GM19455 (cell line): ENCODE results near the gene EBLN2.

Experiments used
- ATAC-seq: cut with Tn5 transposase; IDR thresholded peaks from one replicate; pipeline ENCODE4 v1.9.1; 2021; ENCODE audit not compliant: unreplicated experiment

Gene EBLN2

GRCh38 chr3:73061416-73061815 is at the start of gene EBLN2:
EBLN2 (plus strand) TSS chr3:73061659; CDS start chr3:73062082, 423 bp downstream.
- ATAC-seq: no peak

GRCh38 chr3:73018298-73018697 is 43.2 kb upstream of the EBLN2 start:
- ATAC-seq: no peak

GRCh38 chr3:73018790-73019441 is 42.5 kb upstream of the EBLN2 start:
- ATAC-seq: no peak

GRCh38 chr3:73021301-73021835 is 40.1 kb upstream of the EBLN2 start:
- ATAC-seq: no peak

- no peak for ATAC-seq
These were observed 36.6 kb upstream of the EBLN2 start for GRCh38 chr3:73024836-73025235.

- no peak for ATAC-seq
These were observed 35.2 kb upstream of the EBLN2 start for GRCh38 chr3:73026111-73026759.

GRCh38 chr3:73026760-73027113 is 34.7 kb upstream of the EBLN2 start:
- ATAC-seq: no peak

- no peak for ATAC-seq
These were observed 32.7 kb upstream of the EBLN2 start for GRCh38 chr3:73028803-73029202.

GRCh38 chr3:73029321-73029796 is 32.1 kb upstream of the EBLN2 start:
- no peak for ATAC-seq

- no peak for ATAC-seq
These were observed 31.3 kb upstream of the EBLN2 start for GRCh38 chr3:73030073-73030597.

- no peak for ATAC-seq
These were observed 29.8 kb upstream of the EBLN2 start for GRCh38 chr3:73031573-73032103.

GRCh38 chr3:73036694-73037591 is 24.5 kb upstream of the EBLN2 start:
- ATAC-seq: no peak

- no peak for ATAC-seq
These were observed 19.9 kb upstream of the EBLN2 start for GRCh38 chr3:73041537-73041936.

- ATAC-seq: no peak
These were observed 18.0 kb upstream of the EBLN2 start for GRCh38 chr3:73043414-73043813.

GRCh38 chr3:73045391-73045790 is 16.1 kb upstream of the EBLN2 start:
- no peak for ATAC-seq

GRCh38 chr3:73046195-73046594 is 15.3 kb upstream of the EBLN2 start:
- no peak for ATAC-seq

GRCh38 chr3:73049319-73049718 is 12.1 kb upstream of the EBLN2 start:
- no peak for ATAC-seq

GRCh38 chr3:73052857-73053256 is 8.6 kb upstream of the EBLN2 start:
- no peak for ATAC-seq

- ATAC-seq: no peak
These were observed 5.9 kb upstream of the EBLN2 start for GRCh38 chr3:73055583-73055982.

- ATAC-seq: no peak
These were observed 5.2 kb upstream of the EBLN2 start for GRCh38 chr3:73056014-73056844.
